Stimulated activated CD8-positive, alpha-beta memory T cell treated with anti-CD3 and anti-CD28 coated beads, Interleukin-15, amount 100 ng/mL, for 48 hours (primary cell): ENCODE data around the gene NUP205.
"Not testable (repeated sequence)": the region's sequence is repeated elsewhere in the genome, so short reads cannot be mapped to it uniquely, and the experiment has no call there.

Source experiments
- DNase-seq, 2 donors: peaks; one replicate each; pipeline ENCODE4 v3.0.0-alpha.2; 2020; ENCODE audit warnings: low read depth in 2 of 2

NUP205 gene

DNA sequence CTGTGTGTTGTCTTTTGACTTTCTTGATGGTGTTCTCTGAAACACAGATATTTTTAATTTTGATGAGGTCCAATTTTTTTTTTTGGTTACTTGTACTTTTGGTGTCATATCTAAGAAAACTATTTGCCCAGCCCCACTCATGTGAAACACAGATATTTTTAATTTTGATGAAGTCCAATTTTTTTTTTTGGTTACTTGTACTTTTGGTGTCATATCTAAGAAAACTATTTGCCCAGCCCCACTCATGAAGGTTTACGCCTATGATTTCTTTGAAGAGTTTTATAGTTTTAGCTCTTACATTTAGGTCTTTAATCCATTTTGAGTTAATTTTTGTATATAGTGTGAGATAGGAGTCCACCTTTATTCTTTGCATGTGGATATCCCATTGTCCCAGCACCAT lies 109.9 kb downstream of the NUP205 start:
- DNase-seq = not testable (repeated sequence)

- DNase-seq = not testable (repeated sequence)
Observed at GRCh38 chr7:135668852-135669395, 111.2 kb downstream of the NUP205 start.

GRCh38 chr7:135669774-135670173 lies 112.1 kb downstream of the NUP205 start:
- no peak for DNase-seq

GRCh38 chr7:135670179-135670578 lies 112.5 kb downstream of the NUP205 start:
- no peak for DNase-seq

GRCh38 chr7:135672560-135673359 lies 115.0 kb downstream of the NUP205 start:
- no peak for DNase-seq

DNA sequence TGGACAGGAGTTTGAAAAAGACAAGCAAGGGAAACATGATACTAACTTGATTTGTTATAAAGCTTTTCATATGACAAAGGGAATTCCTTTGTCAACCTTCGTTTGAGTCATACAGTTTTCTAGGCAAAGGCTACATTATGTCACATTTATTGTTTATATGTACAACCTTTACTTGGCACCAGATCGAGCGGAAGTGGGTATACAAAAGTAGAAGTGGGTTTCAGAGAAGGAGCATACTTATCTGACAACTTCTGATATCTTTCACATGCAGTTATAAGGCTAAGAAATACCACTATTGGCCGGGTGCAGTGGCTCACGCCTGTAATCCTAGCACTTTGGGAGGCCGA lies 115.6 kb downstream of the NUP205 start:
- DNase-seq = no peak

GRCh38 chr7:135678612-135679575 lies 121.2 kb downstream of the NUP205 start:
- no peak for DNase-seq

DNA sequence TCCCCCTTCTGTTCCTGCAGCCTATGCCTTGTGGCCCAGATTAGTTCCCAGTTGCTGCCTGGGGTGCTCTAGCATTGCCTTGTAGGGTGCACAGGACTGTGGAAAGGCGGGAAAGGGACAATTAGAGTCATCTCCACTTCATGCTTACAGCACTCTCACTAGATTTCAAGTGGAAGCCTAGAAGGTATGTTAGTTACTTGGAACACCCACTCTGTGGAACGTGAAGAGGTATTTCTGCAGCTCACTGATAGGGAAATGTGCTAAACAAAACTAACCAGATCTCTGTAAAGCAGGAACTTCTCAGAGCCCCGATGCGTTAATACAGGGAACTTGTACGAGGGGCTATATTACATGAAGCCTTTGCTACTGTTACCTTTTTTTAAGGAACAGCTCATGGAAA lies 124.0 kb downstream of the NUP205 start:
- DNase-seq = no peak

DNA sequence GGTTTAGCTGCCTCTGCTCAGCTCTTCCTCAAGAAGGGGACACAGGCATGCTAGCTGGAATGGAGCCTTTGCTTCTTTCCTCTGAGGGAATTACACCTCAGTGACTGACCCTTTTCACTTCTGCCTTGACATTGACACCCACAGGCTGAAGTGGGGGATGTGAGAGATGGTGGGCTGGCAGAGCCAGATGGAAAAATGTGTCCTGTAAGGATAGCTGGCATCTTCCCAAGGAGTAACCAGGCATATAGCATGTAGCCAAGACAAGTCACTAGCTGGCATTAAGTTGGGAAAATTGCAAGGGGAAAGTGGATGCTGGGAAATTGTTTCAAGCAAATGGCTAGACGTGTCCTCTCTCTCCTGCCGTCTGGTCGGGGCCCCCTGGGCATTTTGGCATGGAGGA lies 124.5 kb downstream of the NUP205 start:
- no peak for DNase-seq

DNA sequence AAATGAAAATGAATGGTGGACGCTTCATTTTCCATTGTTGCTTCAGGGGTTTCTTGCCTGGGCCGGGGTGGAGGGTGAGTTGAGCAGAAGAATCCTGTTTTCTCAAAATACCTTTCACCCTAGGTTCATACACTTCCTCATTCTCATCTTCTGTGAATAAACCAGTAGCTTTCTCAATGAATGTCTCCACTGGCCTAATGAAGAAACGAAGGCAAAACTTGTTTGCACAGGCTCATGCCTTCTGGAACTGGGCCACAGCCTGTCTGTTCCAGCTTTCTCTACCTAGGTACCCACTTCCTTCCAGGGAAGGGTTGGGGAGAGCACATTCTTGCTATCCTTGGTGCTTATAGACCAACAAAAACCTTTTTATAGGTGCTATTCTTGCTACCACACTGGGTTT lies 125.9 kb downstream of the NUP205 start:
- DNase-seq = no peak

DNA sequence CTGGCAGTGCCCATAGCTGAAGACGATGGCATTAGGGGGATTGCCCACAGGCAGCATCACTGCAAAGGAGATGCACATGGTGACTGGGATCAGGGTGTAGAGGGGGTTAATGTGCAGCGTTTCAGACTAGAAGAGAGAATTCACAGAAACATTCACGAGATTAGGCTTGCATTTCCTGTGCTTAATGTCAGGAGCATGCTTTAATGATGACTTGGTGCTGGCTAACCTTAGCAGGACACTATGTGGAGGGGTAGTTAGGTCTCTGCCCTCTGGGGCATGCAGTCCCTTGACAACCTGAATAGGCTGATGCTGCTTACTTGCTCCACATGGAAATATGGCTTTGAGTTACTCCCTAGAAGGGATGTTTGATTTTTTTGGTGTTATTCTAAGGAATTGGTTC lies 126.4 kb downstream of the NUP205 start:
- DNase-seq = no peak

- DNase-seq = no peak
Observed at GRCh38 chr7:135684699-135685098, 127.0 kb downstream of the NUP205 start.

GRCh38 chr7:135685306-135686084 lies 127.8 kb downstream of the NUP205 start:
- DNase-seq = no peak

- DNase-seq = no peak
Observed at GRCh38 chr7:135687466-135687865, 129.7 kb downstream of the NUP205 start.

DNA sequence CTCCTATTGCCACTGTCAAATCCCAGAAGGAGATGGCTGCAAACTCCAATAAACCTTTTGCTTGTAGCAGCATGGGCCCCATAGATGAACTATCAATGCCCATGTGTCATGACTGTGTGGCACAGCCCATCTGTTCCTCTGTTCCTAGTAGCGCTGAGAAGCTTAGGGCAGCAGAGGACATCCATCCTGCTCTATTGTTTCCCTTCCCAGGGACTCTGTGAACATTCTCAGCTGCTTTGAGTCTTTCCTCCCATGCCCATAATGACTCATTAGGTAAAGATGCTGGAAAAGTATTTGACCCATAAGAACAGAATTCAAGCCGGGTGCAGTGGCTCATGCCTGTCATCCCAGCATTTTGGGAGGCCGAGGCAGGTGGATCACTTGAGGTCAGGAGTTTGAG lies 132.8 kb downstream of the NUP205 start:
- no peak for DNase-seq

DNA sequence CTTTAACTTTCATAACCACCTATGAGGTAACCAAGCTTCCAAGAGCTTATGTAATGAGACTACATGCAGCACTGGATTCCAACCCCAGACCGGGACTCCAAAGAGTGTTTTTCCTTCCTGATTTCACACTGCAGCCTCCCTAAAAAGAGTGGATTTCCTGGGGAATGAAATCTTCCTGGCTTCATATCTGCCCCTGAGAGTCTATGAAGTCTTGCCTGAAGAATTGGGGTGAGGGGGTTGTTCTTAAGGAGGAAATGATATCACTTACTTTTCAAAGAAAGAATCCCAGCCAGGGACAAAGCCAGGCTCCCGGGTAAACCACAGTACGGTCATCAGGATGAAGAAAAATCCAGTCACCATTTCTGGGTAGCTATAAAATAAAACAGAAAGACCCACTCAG lies 134.3 kb downstream of the NUP205 start:
- DNase-seq = no peak

- DNase-seq = not testable (repeated sequence)
Observed at GRCh38 chr7:135692606-135693005, 134.9 kb downstream of the NUP205 start.

DNA sequence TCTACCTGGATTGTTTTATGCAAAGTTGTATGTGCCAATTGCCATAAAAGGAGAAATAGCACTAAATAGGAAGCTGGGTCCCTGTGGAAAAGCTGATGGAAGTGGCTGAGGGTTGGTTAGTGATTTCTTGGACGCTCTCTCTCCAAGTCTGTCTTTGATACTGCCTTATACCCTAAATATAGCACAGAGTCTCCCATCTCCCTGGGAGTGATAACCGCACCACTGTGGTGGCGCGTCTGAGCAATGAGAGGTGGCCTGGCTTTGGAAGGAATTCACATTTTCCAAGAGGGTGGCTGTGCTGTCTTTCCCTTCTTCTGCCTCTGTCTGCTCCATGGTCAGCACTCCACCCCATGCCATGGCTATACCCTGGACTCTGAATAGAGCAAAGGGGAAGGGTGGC lies 135.8 kb downstream of the NUP205 start:
- no peak for DNase-seq

DNA sequence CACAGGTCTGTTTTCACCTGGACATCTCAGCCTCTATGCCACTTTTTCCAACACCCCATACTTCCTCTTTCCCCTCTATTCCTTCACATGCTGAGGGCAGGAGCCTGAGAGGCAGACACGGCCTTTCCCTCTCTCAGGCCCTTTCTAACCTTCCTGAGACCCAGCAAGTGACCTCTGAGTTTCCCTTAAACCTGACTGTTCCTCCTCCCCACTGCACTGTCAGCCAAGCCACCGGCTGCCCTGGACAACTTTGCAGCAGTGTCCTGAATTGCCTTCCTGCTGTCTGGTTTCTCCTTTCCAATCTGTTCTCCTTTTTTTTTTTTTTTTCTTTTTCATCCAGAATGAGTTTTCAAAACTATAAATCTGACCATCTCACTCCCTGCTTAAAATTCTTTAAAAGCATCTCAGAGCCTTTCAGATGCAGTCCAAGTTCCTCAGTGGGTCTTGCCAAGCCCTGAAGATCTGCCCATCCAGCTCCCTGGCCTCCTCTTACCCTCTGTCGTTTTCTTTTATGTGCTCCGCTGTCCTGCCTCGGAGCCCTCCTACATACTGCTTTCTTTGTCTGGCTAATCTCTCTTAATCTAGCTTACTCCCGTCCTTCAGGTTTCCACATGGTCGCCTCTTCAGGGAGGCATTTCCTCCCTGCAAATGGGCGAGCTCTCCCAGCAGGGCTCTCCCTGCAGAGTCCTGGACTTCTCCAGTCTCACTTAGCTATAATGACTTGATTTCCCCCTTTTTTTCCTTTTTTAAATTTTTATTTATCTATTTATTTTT lies 139.7 kb downstream of the NUP205 start:
- DNase-seq = no peak
